DLD1 (cell line): ENCODE data around the gene PPBP.
"Not testable (repeated sequence)": the region's sequence is repeated elsewhere in the genome, so short reads cannot be mapped to it uniquely, and the experiment has no call there.

Source experiments
- in situ Hi-C: cut with HindIII; loops from 2 replicates; pipeline ENCODE4 v1.10.0; 2017; ENCODE audit warnings: low sequenced_read_pairs

Gene PPBP

GRCh38 chr4:73950376-73950920 is 37.5 kb downstream of the PPBP start:
- in situ Hi-C loops = not testable (repeated sequence)

GRCh38 chr4:73948990-73949706 is 38.8 kb downstream of the PPBP start:
- in situ Hi-C loops = no loop called here

- in situ Hi-C loops = no loop called here
Observed at GRCh38 chr4:73948291-73948690, 39.7 kb downstream of the PPBP start.

- in situ Hi-C loops = no loop called here
Observed at GRCh38 chr4:73947239-73947985, 40.6 kb downstream of the PPBP start.

GRCh38 chr4:73945674-73946449 is 42.1 kb downstream of the PPBP start:
- in situ Hi-C loops = no loop called here

- in situ Hi-C loops = no loop called here
Observed at GRCh38 chr4:73945140-73945539, 42.9 kb downstream of the PPBP start.

GRCh38 chr4:73944061-73944875 is 43.7 kb downstream of the PPBP start:
- in situ Hi-C loops = no loop called here

GRCh38 chr4:73943555-73943954 is 44.4 kb downstream of the PPBP start:
- in situ Hi-C loops = no loop called here

GRCh38 chr4:73936969-73937368 is 51.0 kb downstream of the PPBP start:
- in situ Hi-C loops = no loop called here
